Measurements from ENCODE around the gene ATP10A. TPM values are rescaled to one million over a fixed set of nuclear protein-coding genes. Genes with fewer than 3 reads are reported as not detected.
"Not testable (repeated sequence)": the region's sequence is repeated elsewhere in the genome, so short reads cannot be mapped to it uniquely, and the experiment has no call there.

Gene ATP10A
- total RNA-seq, 8 experiments from 2014 or later: 0.09 to 4.6 (median 0.97) TPM

DNA sequence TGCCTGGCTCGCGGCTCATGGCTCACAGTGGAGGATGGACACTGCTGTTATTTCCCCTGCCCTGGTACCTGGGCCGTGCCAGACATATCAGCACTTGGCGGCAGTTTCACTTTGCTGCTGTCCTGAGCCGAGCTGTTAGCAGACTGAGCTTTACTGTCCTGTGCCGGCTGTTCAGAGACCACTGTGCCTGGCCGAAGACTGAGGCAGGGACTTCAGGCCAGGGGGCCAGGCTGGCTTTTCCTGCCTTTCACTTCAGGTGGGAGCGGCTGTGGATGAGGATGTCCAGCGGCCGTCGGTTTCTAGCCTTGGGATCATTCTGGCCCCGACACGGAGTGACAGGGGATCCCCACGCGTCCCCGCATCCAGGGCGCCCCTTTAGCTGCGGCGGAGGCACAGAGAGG, 1.1 kb downstream of the ATP10A start:
- WGBS, 10 experiments: 0 to 38% (median 12%) methylated on average over 1 to 15 of the region's 19 CpGs; no CpG with 5 or more reads in 6 of the 10 experiments
- Histone ChIP-seq H3K4me1 (replicated peaks in 1 of 2) (no peaks in the 10 kb centered on the region), H3K27ac (no peak overlapping the region), H3K4me3 (peak overlapping the region; percentile 36 to 49 (median 39))
- in situ Hi-C loops (cut with MboI; ENCODE audit: low pct_unique_long_range_greater_than_20kb in 2 of 9, low sequenced_read_pairs in 9 of 9, unreplicated experiment in 9 of 9): no loop called here
- ATAC-seq (replicated peaks in 6 of 8): peak in 5 of 8 experiments; percentile 5 to 20 (median 7)

DNA sequence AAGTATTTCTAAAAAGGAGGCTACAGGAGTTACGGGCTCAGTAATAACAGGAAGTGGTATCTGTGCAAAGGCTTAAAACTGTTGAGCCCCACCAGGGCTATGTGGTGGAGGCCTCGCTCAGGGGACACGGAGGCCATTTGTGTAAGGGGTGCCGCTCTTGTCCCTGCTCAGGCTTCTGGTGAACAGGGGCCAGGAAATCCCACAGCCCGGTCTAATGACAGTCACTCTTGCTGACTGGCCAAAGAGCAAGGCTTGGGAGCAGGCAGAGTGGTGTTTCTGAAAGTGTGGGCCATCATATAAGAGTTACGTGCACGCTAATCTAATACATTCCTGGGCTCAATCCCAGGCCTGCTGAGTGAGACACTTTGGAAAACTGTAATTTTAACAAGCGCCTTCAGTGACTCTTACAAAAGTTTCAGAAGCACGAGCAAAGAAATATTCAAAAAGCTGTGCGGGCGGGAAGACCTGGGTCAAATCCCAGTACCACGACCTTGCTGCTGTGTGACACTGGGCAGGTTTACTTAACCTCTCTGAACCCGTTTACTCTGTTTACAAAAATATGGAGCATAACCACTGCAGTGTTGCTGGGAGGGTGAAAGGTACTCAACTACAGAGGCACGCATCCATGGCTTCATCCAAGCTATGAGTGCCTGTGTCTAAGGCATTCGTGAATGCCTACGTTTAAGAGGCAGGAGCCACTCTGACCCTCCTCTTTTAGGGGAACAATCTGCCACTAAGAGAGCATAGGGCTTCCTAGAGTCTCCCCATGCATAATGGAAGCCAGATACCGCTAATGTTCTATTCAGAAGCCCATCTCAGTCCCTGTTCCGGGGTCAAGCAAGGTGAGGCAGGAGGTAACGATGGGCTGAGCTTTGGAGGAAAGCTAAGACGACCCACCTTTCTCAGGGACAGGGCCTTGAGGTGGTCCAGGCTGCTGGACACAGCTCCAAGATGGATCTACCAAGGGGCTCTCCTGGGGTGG, 2.0 kb downstream of the ATP10A start:
- Histone ChIP-seq H3K4me3 (no peak overlapping the region), H3K4me1 (replicated peaks in 1 of 2) (no peaks in the 10 kb centered on the region), H3K27ac (no peak overlapping the region)
- WGBS, 10 experiments: 20 to 93% (median 84%) methylated on average over 1 to 11 of the region's 20 CpGs; no CpG with 5 or more reads in 2 of the 10 experiments
- in situ Hi-C loops (cut with MboI; ENCODE audit: low pct_unique_long_range_greater_than_20kb in 2 of 9, low sequenced_read_pairs in 9 of 9, unreplicated experiment in 9 of 9): no loop called here
- no peak for ATAC-seq (replicated peaks in 6 of 8)

DNA sequence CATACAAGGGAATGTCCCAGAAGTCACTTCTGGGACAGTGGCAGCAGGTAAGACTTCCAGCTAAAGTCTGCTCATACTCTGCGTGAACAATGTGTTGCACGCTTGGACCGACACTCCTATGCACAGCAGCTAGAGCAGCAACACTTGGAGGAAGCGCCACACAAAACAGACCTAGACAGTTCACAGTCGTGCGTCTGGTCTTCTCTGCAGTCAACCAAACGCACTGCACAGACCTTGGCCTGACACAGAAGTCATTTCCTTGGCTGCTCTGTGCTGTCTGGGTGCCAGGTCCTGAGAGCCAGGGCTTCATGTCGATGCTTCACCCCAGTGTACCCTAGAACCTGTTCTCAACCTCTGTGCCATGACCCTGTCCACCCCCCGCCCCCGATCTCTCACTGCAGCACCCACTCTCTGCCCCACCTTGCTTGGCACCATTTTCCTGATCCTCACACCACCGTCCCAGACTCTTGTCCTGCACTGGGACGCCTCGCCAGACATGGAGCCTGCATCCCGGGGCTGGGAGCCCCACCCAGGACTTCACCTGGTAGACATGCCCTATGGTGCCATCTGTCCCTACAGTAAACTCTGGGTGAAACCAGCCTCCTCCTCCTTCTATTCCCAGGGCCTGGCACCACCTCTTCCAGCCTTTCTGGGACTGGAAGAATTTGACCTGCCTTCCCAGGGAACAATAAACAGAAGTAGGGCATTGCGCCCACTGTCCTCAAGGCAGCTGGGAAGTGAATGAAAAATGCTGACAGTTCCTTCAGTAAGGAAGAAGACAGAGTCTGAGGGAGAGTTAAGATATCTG, 3.1 kb downstream of the ATP10A start:
- Histone ChIP-seq H3K4me3 (no peak overlapping the region), H3K27ac (no peak overlapping the region), H3K4me1 (replicated peaks in 1 of 2) (no peaks in the 10 kb centered on the region)
- 73 to 100% (median 90%) methylated on average over 1 to 8 of the region's 15 CpGs; no CpG with 5 or more reads in 5 of the 10 experiments for WGBS, 10 experiments
- in situ Hi-C loops (cut with MboI; ENCODE audit: low pct_unique_long_range_greater_than_20kb in 2 of 9, low sequenced_read_pairs in 9 of 9, unreplicated experiment in 9 of 9): no loop called here
- ATAC-seq (replicated peaks in 6 of 8): no peak

DNA sequence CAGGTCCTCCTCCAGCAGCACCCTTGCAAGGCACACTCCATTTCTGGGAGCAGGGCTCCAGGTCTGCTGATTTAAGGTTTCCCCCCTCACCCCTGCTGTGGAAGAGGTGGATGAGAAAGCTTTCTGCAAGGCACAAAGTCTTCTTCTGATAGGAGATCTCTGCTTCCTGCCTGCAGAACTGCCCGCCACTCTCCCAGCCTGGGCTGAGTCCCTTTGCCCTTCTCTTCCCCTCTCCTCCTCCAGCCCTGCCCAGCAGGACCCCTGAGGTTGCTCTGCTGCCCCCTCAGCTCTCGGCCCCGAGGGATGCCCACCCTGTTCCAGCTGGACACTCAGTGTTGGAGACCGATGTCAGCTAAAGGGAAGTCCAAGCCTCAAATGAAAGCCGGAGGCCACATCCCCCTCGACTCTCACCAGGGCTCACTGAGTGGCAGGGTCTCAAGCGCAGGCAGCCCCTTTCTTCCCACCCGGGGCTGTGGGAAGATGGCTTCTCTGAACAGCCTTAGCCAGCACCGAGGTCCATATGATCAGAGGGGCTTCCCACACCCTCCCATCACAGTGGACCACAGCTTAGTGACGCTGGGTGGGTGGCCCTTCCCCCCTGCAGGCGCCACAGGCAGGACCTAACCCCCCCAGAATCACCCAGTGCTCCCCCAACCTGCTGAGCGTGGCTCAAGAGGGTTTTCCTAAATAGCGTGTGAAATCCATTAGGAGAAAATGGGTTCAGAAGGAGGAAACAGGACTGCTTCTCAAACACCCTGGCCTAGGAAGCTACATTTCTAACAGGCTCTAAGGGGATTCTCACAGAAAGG, 4.0 kb downstream of the ATP10A start:
- H3K4me3 ChIP-seq: no peak overlapping the region
- H3K4me1 ChIP-seq (replicated peaks in 1 of 2): no peaks in the 10 kb centered on the region
- ATAC-seq (replicated peaks in 6 of 8): no peak
- in situ Hi-C loops (cut with MboI; ENCODE audit: low pct_unique_long_range_greater_than_20kb in 2 of 9, low sequenced_read_pairs in 9 of 9, unreplicated experiment in 9 of 9): no loop called here
- no peak overlapping the region for H3K27ac ChIP-seq
- WGBS, 10 experiments: 50 to 100% (median 93%) methylated on average over 1 to 3 of the region's 13 CpGs; no CpG with 5 or more reads in 5 of the 10 experiments

DNA sequence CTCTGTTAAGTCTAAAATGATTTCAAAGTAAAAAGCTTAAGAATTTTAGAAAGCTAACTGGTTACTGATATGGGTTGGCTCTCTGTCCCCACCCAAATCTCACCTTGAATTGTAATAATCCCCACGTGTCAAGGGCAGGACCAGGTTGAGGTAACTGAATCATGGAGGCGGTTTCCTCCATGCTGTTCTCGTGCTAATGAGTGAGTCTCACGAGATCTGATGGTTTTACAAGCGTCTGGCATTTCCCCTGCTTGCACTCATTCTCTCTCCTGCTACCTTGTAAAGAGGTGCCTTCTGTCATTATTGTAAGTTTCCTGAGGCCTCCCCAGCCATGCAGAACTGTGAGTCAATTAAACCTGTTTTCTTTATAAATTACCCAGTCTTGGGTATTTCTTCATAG, 7.1 kb downstream of the ATP10A start:
- H3K4me1 ChIP-seq (replicated peaks in 1 of 2); H3K27ac ChIP-seq; ATAC-seq (replicated peaks in 6 of 8); in situ Hi-C loops (cut with MboI; ENCODE audit: low pct_unique_long_range_greater_than_20kb in 2 of 9, low sequenced_read_pairs in 9 of 9, unreplicated experiment in 9 of 9); H3K4me3 ChIP-seq: not testable (repeated sequence)
- WGBS, 10 experiments: 0 to 87% (median 64%) methylated on average over 1 to 4 of the region's 5 CpGs; no CpG with 5 or more reads in 4 of the 10 experiments

DNA sequence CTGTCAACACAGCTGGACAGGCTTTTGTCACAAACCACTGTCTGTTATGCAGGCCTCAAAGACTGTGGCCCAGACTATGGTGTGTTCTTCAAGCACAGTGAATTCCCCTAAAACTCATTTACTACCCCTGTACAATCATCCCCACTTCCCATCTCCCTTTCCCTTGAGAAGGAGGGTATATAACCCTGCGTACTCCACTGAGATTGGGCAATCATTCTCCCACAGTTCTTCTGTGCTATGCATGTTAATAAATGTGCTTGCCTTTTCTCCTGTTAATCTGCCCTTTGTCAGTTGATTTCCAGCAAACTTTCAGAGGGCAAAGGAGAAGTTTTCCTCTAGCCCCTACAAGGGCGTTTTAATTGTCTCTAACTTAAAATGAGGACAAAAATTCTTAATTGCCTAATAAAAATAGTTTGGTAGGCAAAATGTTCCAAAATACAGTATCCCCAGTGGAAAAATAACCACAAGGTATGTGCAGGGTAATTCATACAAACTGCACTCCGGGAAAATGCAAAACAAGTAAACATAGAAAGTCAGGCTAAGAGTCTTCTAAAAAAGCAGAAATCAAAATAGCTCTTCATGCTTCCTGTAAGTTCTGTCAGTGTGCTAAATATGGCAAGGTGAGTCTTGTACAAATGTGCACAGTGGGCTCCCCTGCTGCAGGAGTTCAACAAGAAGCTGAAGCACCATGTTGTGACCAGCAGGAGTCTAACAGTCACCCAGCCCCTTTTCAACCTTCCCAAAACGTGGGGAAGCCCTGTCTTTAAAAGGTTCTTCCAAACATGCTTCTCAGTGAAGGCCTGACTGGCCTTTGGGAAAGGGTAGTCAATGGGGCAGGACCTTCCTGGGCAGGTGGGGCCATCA, 10.2 kb downstream of the ATP10A start:
- no peak for ATAC-seq (replicated peaks in 6 of 8)
- in situ Hi-C loops (cut with MboI; ENCODE audit: low pct_unique_long_range_greater_than_20kb in 2 of 9, low sequenced_read_pairs in 9 of 9, unreplicated experiment in 9 of 9): no loop called here
- WGBS, 10 experiments: 0 to 71% (median 39%) methylated on average over 1 to 4 of the region's 4 CpGs
- Histone ChIP-seq H3K4me1 (replicated peaks in 1 of 2) (peaks cover 21 to 26% of the 10 kb centered on the region in 2 donors), H3K27ac (no peak overlapping the region), H3K4me3 (no peak overlapping the region)

DNA sequence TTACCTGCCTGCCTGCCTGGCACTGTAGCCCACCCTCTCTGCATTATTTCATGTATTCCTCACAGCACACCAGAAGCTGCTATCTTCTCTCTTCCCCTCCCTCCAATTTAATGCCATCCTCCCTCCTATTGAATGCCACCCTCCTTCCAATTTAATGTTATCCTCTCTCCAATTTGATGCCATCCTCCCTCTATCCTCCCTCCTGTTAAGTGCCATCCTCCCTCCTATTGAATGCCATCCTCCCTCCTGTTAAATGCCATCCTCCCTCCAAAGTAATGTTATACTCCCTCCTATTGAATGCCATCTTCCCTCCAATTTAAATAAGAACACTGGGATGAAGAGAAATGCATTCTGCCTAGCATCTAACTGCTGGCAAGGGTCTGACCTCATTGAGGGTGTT, 11.1 kb downstream of the ATP10A start:
- Histone ChIP-seq H3K4me3 (no peak overlapping the region), H3K27ac (no peak overlapping the region), H3K4me1 (replicated peaks in 1 of 2) (peaks cover 21 to 26% of the 10 kb centered on the region in 2 donors)
- ATAC-seq (replicated peaks in 6 of 8): no peak
- in situ Hi-C loops (cut with MboI; ENCODE audit: low pct_unique_long_range_greater_than_20kb in 2 of 9, low sequenced_read_pairs in 9 of 9, unreplicated experiment in 9 of 9): no loop called here

DNA sequence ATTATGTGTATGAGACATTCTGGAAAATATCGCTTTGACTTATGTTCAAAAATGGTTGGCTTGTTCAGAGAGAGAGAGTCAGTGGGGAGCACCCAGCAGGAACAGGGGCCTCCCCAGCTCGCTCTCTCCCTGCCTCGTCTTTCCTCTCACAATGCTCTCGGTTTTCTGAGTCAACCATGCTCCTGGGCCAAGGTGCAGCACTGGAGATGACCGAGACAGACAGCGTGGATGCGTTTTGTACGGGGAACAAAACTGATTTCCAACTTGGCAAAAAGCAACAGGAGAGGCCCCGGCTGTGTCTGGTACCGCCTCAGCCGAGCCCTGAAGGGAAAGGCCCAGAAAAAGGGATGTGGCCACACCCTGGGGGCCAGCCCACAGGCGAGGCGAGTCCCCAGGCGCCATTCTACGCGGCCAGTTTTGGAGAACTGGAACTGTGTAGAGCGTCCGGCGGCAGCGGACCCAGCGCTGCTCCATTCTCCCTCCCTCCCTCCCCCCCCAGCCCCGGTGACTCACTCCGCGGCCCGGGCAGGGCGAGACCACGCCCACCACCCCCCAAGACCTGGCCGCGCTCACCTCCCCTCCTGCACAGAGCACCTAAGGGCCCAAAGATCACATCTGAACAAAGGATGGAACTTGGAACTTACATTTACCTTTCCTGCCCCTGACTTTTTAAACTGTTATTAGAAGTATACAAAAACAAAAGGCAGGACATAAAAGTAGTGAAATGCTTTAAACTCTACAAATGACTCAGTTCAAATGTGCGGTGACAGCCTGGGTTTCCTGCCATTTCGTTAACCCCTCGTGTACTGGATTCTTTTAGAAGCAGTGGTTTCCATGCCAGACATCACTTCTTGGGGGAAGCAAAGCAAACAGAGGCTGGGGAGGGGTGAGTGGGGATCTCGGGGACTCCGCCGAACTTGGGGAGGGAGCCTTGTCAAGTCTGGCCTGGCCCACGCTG, 12.7 kb downstream of the ATP10A start:
- 0 to 36% (median 23%) methylated on average over 1 to 9 of the region's 36 CpGs; no CpG with 5 or more reads in 2 of the 10 experiments for WGBS, 10 experiments
- H3K4me1 ChIP-seq (replicated peaks in 1 of 2): peaks cover 21 to 26% of the 10 kb centered on the region in 2 donors
- in situ Hi-C loops (cut with MboI; ENCODE audit: low pct_unique_long_range_greater_than_20kb in 2 of 9, low sequenced_read_pairs in 9 of 9, unreplicated experiment in 9 of 9): no loop called here
- H3K27ac ChIP-seq: no peak overlapping the region
- peak overlapping the region in 3 of 5 donors; percentile 19 to 25 (median 22) for H3K4me3 ChIP-seq
- ATAC-seq (replicated peaks in 6 of 8): peak; percentile 73 to 86 (median 82)

DNA sequence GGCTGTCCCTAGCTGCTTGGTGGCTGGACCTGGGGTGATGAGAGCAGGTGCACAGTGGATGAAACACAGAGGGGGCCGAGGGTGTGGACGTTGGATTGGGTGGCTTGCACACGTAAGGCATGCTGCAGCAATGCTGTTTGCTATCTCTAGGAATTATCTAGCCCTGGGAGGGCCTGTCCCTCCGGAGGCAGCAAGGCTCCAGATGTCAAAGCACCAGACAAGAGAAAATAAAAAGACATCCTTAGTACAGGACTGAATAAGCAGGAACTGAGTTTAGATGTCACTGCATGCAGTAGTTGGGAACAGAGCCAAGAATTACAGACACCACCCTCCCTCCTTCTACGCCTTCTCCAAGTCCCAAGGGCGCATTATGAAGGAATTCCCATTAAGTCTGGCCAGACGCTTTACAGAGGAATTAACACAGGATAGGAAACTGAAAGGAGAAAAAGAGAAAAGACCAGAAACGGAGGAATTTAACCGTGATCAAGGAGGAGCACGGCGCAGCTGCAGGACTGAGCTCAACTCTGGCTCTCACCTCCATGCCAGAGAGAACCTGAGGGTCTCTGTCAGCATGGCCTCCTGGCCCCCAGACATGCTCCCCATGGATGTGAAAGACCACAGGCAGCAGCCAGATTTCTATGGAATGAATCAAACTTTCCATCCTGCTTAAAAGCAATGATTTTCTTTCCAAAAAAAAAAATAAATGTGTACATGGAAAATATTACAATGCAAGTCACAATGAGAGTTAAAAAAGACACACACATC, 13.8 kb downstream of the ATP10A start:
- Histone ChIP-seq H3K4me1 (replicated peaks in 1 of 2) (peaks cover 21 to 26% of the 10 kb centered on the region in 2 donors), H3K4me3 (no peak overlapping the region), H3K27ac (no peak overlapping the region)
- WGBS, 10 experiments: 0 to 77% (median 57%) methylated on average over 2 to 8 of the region's 11 CpGs; no CpG with 5 or more reads in 2 of the 10 experiments
- peak; percentile 40 to 73 (median 56) for ATAC-seq (replicated peaks in 6 of 8)
- in situ Hi-C loops (cut with MboI; ENCODE audit: low pct_unique_long_range_greater_than_20kb in 2 of 9, low sequenced_read_pairs in 9 of 9, unreplicated experiment in 9 of 9): no loop called here

DNA sequence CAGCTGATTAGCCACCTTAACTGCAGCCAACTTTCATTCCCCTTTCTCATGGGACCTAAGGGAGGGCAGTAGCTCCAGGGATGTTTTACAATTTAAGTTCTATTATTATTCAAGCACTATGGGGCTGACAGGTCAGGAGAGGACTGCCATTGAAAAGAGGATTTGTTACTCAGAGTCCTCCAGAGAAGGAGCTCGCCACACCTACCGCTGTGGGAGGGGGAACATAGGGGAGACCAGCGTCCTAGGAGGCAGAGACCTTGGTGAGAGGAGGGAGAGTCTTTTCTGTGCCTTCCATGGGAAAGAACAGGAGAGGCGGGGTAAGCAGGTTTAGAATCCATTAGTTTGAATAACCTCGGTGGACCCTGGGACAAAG, 14.4 kb downstream of the ATP10A start:
- no peak overlapping the region for H3K27ac ChIP-seq

More for the DNA sequence above, 14.4 kb downstream of the ATP10A start:
- H3K4me3 ChIP-seq: no peak overlapping the region
- peaks cover 21 to 26% of the 10 kb centered on the region in 2 donors for H3K4me1 ChIP-seq (replicated peaks in 1 of 2)
- 51 to 100% (median 73%) methylated on average over 1 to 5 of the region's 5 CpGs; no CpG with 5 or more reads in 4 of the 10 experiments for WGBS, 10 experiments
- ATAC-seq (replicated peaks in 6 of 8): peak in 3 of 8 experiments; percentile 32 to 56 (median 38)
- in situ Hi-C loops (cut with MboI; ENCODE audit: low pct_unique_long_range_greater_than_20kb in 2 of 9, low sequenced_read_pairs in 9 of 9, unreplicated experiment in 9 of 9): no loop called here
